GM23338 (cell line): ENCODE results near the gene RAD50. TPM values are rescaled to one million over a fixed set of nuclear protein-coding genes. Genes with fewer than 3 reads are reported as not detected.

ENCODE experiments used
- ATAC-seq: fragments of 200-7000 bp; cut with Tn5 transposase; 3 replicates; pipeline ENCODE4 v1.9.1; 2020
- DNase-seq: peaks from one replicate; pipeline ENCODE4 v3.0.0-alpha.2; 2015; ENCODE audit warnings: low spot score
- H2AFZ ChIP-seq: fragments of 200-600 bp; sonication (generic); 2 replicates; pipeline ENCODE4 v1.8.0; 2016; ENCODE audit warnings: antibody characterized with exemption, mild to moderate bottlenecking, moderate library complexity
- H3F3A ChIP-seq: fragments of 200-600 bp; sonication (generic); replicated peaks from 2 replicates; pipeline ENCODE4 v1.8.0; 2017; ENCODE audit warnings: antibody characterized with exemption, mixed run types, low read depth
- H3K27ac ChIP-seq: fragments of 200-600 bp; sonication (generic); 2 replicates; pipeline ENCODE4 v1.6.1; 2016; ENCODE audit warnings: low read depth
- H3K27me3 ChIP-seq: fragments of 200-600 bp; sonication (generic); 2 replicates; pipeline ENCODE4 v1.8.0; 2016; ENCODE audit warnings: mild to moderate bottlenecking, mixed run types, moderate library complexity; ENCODE audit not compliant: insufficient read depth
- H3K36me3 ChIP-seq: fragments of 200-600 bp; sonication (generic); 2 replicates; pipeline ENCODE4 v1.8.0; 2016; ENCODE audit warnings: mild to moderate bottlenecking; ENCODE audit not compliant: insufficient read depth
- H3K4me1 ChIP-seq: fragments of 200-600 bp; sonication (generic); 2 replicates; pipeline ENCODE4 v1.8.0; 2016; ENCODE audit warnings: mild to moderate bottlenecking, moderate library complexity; ENCODE audit not compliant: insufficient read depth
- H3K4me2 ChIP-seq: fragments of 200-600 bp; sonication (generic); 2 replicates; pipeline ENCODE4 v1.7.1; 2017; ENCODE audit warnings: mixed run types
- H3K4me3 ChIP-seq: fragments of 200-600 bp; sonication (generic); 2 replicates; pipeline ENCODE4 v1.6.1; 2016; ENCODE audit warnings: mixed run types
- H3K79me2 ChIP-seq: fragments of 200-600 bp; sonication (generic); replicated peaks from 2 replicates; pipeline ENCODE4 v1.8.0; 2017; ENCODE audit warnings: mild to moderate bottlenecking; ENCODE audit not compliant: insufficient read depth
- H3K9me2 ChIP-seq: fragments of 200-600 bp; sonication (generic); 2 replicates; pipeline ENCODE4 v1.8.0; 2017; ENCODE audit not compliant: insufficient read depth
- H4K20me1 ChIP-seq: fragments of 200-600 bp; sonication (generic); replicated peaks from 2 replicates; pipeline ENCODE4 v1.8.0; 2017; ENCODE audit warnings: mild to moderate bottlenecking; ENCODE audit not compliant: insufficient read depth
- H3K27ac Mint-ChIP-seq: 2 replicates; pipeline ENCODE4 v1.8.0; 2020; ENCODE audit warnings: inconsistent platforms, mild to moderate bottlenecking, moderate library complexity, mixed read lengths
- H3K27me3 Mint-ChIP-seq: 3 replicates; pipeline ENCODE4 v1.8.0; 2022; ENCODE audit warnings: low read depth, mild to moderate bottlenecking, moderate library complexity, mixed read lengths, inconsistent platforms; ENCODE audit not compliant: insufficient read depth, poor library complexity
- H3K36me3 Mint-ChIP-seq: 3 replicates; pipeline ENCODE4 v1.8.0; 2021; ENCODE audit warnings: low read depth, mild to moderate bottlenecking, inconsistent platforms, moderate library complexity, mixed read lengths
- H3K4me1 Mint-ChIP-seq: 3 replicates; pipeline ENCODE4 v1.8.0; 2020; ENCODE audit warnings: mild to moderate bottlenecking, inconsistent platforms, mixed read lengths
- H3K4me3 Mint-ChIP-seq: 3 replicates; pipeline ENCODE4 v1.8.0; 2021; ENCODE audit warnings: moderate library complexity, mild to moderate bottlenecking, inconsistent platforms, mixed read lengths
- H3K9me3 Mint-ChIP-seq: 3 replicates; pipeline ENCODE4 v1.8.0; 2020; ENCODE audit warnings: moderate library complexity, mild to moderate bottlenecking, inconsistent platforms, mixed read lengths
- CREB1 ChIP-seq: fragments of 250-450 bp; sonication (Bioruptor Pico); IDR thresholded peaks from 2 replicates; pipeline ENCODE4 v1.5.0; 2020; ENCODE audit warnings: low read depth, mild to moderate bottlenecking, moderate library complexity
- EZH2phosphoT487 ChIP-seq: fragments of 200-600 bp; sonication (generic); IDR thresholded peaks from one replicate; pipeline ENCODE4 v1.8.1; 2018; ENCODE audit warnings: antibody characterized with exemption; ENCODE audit not compliant: unreplicated experiment
- JUNB ChIP-seq: IDR thresholded peaks from one replicate; pipeline ENCODE4 v1.6.1; 2016; ENCODE audit warnings: antibody characterized with exemption; ENCODE audit not compliant: unreplicated experiment
- STAT1 ChIP-seq: IDR thresholded peaks from one replicate; pipeline ENCODE4 v1.6.1; 2016; ENCODE audit warnings: antibody characterized with exemption; ENCODE audit not compliant: unreplicated experiment
- ZNF114 ChIP-seq: fragments of 250-450 bp; sonication (Bioruptor Pico); IDR thresholded peaks from 2 replicates; pipeline ENCODE4 v1.5.0; 2020; ENCODE audit warnings: mild to moderate bottlenecking, moderate library complexity
- ZNF331 ChIP-seq: fragments of 250-450 bp; sonication (Bioruptor Pico); IDR thresholded peaks from 2 replicates; pipeline ENCODE4 v1.5.0; 2020; ENCODE audit warnings: low read depth, mild to moderate bottlenecking, moderate library complexity
- polyA plus RNA-seq: library from polyadenylated mRNA; unstranded; fragments of >200 nt; fragmentation: Nextera tagmentation; extraction: Ambion mirVana; gene quantifications from 2 replicates; pipeline ENCODE4 v1.2.1, GENCODE V29; 2016
- total RNA-seq: library from RNA; depleted of rRNA; stranded (reverse); fragments of >200 nt; shearing (Covaris generic); gene quantifications from 2 replicates; pipeline ENCODE4 v1.2.3, GENCODE V29; 2014
- TF ChIP-seq, protein P1 (sequence below): IDR thresholded peaks from 2 replicates; pipeline ENCODE4 v1.6.1; 2016; ENCODE audit warnings: antibody characterized with exemption
- TF ChIP-seq, protein P2 (sequence below): IDR thresholded peaks from one replicate; pipeline ENCODE4 v1.6.1; 2018; ENCODE audit warnings: antibody characterized with exemption; ENCODE audit not compliant: unreplicated experiment
- TF ChIP-seq, protein P3 (sequence below), 2 experiments: fragments of 200-600 bp in 1 of 2; sonication (generic) in 1 of 2; conservative IDR thresholded peaks; 2 replicates each; pipeline versions ENCODE4 v1.5.1 to v1.6.1; 2016 to 2017; ENCODE audit warnings: antibody characterized with exemption in 2 of 2, low read depth in 2 of 2, mild to moderate bottlenecking in 2 of 2, moderate library complexity in 1 of 2
- TF ChIP-seq, protein P4 (sequence below): fragments of 250-450 bp; sonication (Bioruptor Pico); IDR thresholded peaks from 2 replicates; pipeline ENCODE4 v1.5.0; 2020; ENCODE audit warnings: mild to moderate bottlenecking, moderate library complexity

Gene RAD50
- total and polyA plus RNA-seq, 2 experiments from 2014 or later, result 27.0 to 52.2 TPM

DNA sequence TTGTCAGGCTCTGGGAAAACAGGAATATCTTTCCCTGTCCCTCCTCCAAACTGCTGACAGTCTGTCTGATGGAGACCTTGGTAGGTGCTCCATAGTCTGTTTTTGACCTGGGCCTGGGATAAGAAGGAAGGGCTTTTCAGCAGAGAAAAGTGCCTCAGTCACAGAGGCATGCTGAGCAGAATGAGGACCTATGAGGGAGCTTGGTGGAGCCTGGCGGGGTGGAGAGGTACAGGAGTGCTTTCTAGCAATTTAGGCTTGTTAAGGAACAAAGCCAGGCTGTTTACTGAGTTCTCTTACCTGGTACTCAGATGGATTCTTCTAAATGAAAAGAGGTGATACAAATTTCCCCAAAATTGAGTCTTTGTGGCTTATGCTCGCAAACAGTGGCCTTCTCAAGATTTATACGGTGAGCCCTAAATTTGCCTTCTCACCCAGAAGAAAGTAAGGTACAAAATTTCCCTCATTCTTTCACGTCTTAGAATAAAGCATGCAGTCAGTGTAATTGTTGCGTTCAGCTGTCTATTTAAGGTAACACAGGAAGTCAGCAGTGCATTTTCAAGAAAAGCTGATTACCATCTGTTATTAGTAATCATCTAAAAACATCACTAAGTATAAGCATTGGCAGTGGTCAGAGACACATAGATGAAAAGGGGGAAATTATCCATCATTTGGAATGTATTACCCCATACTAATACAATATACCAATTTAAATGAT lies 72.6 kb downstream of the RAD50 start:
- Histone ChIP-seq H3K4me1 (no peaks in the 10 kb centered on the region), H3K27ac (no peak overlapping the region), H3K9me2 (no peaks in the 10 kb centered on the region), H4K20me1 (peaks cover 4% of the 10 kb centered on the region; the same call in 1 of the 2 replicates), H3K27me3 (no peaks in the 10 kb centered on the region), H3K4me2 (no peak overlapping the region), H3F3A (no peaks in the 10 kb centered on the region), H3K36me3 (no peaks in the 10 kb centered on the region), H2AFZ (no peak overlapping the region), H3K79me2 (no peaks in the 10 kb centered on the region), H3K4me3 (no peak overlapping the region)
- ATAC-seq, result no peak
- no peak for DNase-seq
- H3K9me3 Mint-ChIP-seq, result no peaks in the 10 kb centered on the region
- H3K36me3 Mint-ChIP-seq, result peaks cover 6% of the 10 kb centered on the region; the same call in 1 of the 3 replicates
- no peaks in the 10 kb centered on the region for H3K4me1 Mint-ChIP-seq
- no peak overlapping the region for H3K4me3 Mint-ChIP-seq
- H3K27me3 Mint-ChIP-seq, result no peaks in the 10 kb centered on the region
- no peak for TF ChIP-seq EZH2phosphoT487
- TF ChIP-seq, protein P1, sequence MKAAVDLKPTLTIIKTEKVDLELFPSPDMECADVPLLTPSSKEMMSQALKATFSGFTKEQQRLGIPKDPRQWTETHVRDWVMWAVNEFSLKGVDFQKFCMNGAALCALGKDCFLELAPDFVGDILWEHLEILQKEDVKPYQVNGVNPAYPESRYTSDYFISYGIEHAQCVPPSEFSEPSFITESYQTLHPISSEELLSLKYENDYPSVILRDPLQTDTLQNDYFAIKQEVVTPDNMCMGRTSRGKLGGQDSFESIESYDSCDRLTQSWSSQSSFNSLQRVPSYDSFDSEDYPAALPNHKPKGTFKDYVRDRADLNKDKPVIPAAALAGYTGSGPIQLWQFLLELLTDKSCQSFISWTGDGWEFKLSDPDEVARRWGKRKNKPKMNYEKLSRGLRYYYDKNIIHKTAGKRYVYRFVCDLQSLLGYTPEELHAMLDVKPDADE, result no peak
- no peak for TF ChIP-seq ZNF331 (CRISPR knock-in tag)
- no peak for TF ChIP-seq STAT1
- TF ChIP-seq, protein P2, sequence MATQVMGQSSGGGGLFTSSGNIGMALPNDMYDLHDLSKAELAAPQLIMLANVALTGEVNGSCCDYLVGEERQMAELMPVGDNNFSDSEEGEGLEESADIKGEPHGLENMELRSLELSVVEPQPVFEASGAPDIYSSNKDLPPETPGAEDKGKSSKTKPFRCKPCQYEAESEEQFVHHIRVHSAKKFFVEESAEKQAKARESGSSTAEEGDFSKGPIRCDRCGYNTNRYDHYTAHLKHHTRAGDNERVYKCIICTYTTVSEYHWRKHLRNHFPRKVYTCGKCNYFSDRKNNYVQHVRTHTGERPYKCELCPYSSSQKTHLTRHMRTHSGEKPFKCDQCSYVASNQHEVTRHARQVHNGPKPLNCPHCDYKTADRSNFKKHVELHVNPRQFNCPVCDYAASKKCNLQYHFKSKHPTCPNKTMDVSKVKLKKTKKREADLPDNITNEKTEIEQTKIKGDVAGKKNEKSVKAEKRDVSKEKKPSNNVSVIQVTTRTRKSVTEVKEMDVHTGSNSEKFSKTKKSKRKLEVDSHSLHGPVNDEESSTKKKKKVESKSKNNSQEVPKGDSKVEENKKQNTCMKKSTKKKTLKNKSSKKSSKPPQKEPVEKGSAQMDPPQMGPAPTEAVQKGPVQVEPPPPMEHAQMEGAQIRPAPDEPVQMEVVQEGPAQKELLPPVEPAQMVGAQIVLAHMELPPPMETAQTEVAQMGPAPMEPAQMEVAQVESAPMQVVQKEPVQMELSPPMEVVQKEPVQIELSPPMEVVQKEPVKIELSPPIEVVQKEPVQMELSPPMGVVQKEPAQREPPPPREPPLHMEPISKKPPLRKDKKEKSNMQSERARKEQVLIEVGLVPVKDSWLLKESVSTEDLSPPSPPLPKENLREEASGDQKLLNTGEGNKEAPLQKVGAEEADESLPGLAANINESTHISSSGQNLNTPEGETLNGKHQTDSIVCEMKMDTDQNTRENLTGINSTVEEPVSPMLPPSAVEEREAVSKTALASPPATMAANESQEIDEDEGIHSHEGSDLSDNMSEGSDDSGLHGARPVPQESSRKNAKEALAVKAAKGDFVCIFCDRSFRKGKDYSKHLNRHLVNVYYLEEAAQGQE, result no peak
- TF ChIP-seq, protein P3, sequence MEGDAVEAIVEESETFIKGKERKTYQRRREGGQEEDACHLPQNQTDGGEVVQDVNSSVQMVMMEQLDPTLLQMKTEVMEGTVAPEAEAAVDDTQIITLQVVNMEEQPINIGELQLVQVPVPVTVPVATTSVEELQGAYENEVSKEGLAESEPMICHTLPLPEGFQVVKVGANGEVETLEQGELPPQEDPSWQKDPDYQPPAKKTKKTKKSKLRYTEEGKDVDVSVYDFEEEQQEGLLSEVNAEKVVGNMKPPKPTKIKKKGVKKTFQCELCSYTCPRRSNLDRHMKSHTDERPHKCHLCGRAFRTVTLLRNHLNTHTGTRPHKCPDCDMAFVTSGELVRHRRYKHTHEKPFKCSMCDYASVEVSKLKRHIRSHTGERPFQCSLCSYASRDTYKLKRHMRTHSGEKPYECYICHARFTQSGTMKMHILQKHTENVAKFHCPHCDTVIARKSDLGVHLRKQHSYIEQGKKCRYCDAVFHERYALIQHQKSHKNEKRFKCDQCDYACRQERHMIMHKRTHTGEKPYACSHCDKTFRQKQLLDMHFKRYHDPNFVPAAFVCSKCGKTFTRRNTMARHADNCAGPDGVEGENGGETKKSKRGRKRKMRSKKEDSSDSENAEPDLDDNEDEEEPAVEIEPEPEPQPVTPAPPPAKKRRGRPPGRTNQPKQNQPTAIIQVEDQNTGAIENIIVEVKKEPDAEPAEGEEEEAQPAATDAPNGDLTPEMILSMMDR (conservative IDR thresholded peaks at IDR 0.05; ENCODE audit: low read depth in 2 of 2), result no peak
- TF ChIP-seq, protein P4, sequence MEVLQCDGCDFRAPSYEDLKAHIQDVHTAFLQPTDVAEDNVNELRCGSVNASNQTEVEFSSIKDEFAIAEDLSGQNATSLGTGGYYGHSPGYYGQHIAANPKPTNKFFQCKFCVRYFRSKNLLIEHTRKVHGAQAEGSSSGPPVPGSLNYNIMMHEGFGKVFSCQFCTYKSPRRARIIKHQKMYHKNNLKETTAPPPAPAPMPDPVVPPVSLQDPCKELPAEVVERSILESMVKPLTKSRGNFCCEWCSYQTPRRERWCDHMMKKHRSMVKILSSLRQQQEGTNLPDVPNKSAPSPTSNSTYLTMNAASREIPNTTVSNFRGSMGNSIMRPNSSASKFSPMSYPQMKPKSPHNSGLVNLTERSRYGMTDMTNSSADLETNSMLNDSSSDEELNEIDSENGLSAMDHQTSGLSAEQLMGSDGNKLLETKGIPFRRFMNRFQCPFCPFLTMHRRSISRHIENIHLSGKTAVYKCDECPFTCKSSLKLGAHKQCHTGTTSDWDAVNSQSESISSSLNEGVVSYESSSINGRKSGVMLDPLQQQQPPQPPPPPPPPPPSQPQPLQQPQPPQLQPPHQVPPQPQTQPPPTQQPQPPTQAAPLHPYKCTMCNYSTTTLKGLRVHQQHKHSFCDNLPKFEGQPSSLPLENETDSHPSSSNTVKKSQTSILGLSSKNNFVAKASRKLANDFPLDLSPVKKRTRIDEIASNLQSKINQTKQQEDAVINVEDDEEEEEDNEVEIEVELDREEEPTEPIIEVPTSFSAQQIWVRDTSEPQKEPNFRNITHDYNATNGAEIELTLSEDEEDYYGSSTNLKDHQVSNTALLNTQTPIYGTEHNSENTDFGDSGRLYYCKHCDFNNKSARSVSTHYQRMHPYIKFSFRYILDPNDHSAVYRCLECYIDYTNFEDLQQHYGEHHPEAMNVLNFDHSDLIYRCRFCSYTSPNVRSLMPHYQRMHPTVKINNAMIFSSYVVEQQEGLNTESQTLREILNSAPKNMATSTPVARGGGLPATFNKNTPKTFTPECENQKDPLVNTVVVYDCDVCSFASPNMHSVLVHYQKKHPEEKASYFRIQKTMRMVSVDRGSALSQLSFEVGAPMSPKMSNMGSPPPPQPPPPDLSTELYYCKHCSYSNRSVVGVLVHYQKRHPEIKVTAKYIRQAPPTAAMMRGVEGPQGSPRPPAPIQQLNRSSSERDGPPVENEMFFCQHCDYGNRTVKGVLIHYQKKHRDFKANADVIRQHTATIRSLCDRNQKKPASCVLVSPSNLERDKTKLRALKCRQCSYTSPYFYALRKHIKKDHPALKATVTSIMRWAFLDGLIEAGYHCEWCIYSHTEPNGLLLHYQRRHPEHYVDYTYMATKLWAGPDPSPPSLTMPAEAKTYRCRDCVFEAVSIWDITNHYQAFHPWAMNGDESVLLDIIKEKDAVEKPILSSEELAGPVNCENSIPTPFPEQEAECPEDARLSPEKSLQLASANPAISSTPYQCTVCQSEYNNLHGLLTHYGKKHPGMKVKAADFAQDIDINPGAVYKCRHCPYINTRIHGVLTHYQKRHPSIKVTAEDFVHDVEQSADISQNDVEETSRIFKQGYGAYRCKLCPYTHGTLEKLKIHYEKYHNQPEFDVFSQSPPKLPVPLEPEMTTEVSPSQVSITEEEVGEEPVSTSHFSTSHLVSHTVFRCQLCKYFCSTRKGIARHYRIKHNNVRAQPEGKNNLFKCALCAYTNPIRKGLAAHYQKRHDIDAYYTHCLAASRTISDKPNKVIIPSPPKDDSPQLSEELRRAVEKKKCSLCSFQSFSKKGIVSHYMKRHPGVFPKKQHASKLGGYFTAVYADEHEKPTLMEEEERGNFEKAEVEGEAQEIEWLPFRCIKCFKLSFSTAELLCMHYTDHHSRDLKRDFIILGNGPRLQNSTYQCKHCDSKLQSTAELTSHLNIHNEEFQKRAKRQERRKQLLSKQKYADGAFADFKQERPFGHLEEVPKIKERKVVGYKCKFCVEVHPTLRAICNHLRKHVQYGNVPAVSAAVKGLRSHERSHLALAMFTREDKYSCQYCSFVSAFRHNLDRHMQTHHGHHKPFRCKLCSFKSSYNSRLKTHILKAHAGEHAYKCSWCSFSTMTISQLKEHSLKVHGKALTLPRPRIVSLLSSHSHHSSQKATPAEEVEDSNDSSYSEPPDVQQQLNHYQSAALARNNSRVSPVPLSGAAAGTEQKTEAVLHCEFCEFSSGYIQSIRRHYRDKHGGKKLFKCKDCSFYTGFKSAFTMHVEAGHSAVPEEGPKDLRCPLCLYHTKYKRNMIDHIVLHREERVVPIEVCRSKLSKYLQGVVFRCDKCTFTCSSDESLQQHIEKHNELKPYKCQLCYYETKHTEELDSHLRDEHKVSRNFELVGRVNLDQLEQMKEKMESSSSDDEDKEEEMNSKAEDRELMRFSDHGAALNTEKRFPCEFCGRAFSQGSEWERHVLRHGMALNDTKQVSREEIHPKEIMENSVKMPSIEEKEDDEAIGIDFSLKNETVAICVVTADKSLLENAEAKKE (CRISPR knock-in tag), result no peak
- no peak for TF ChIP-seq CREB1 (CRISPR knock-in tag)
- TF ChIP-seq ZNF114, result no peak
- TF ChIP-seq JUNB, result no peak
- no peak overlapping the region for H3K27ac Mint-ChIP-seq
